ENCODE results near the gene TNIP2.

TNIP2 gene

GRCh38 chr4:2714918-2715317 is 41.2 kb downstream of the TNIP2 start:
- DNase-seq, result no peak

GRCh38 chr4:2714061-2714770 is 41.9 kb downstream of the TNIP2 start:
- DNase-seq, result no peak

GRCh38 chr4:2713337-2713736 is 42.8 kb downstream of the TNIP2 start:
- no peak for DNase-seq

GRCh38 chr4:2712261-2712842 is 43.8 kb downstream of the TNIP2 start:
- no peak for DNase-seq

GRCh38 chr4:2702770-2703169 is 53.4 kb downstream of the TNIP2 start:
- no peak for DNase-seq

GRCh38 chr4:2702361-2702760 is 53.8 kb downstream of the TNIP2 start:
- no peak for DNase-seq

- DNase-seq, result no peak
Observed at GRCh38 chr4:2700031-2700430, 56.1 kb downstream of the TNIP2 start.

GRCh38 chr4:2699534-2699933 is 56.6 kb downstream of the TNIP2 start:
- DNase-seq, result no peak

GRCh38 chr4:2698951-2699505 is 57.1 kb downstream of the TNIP2 start:
- DNase-seq, result no peak

GRCh38 chr4:2698504-2698903 is 57.6 kb downstream of the TNIP2 start:
- no peak for DNase-seq

- DNase-seq, result no peak
Observed at GRCh38 chr4:2697995-2698414, 58.1 kb downstream of the TNIP2 start.

- no peak for DNase-seq
Observed at GRCh38 chr4:2696423-2696822, 59.7 kb downstream of the TNIP2 start.

- DNase-seq, result no peak
Observed at GRCh38 chr4:2695346-2696060, 60.6 kb downstream of the TNIP2 start.

GRCh38 chr4:2694691-2695090 is 61.4 kb downstream of the TNIP2 start:
- no peak for DNase-seq

- no peak for DNase-seq
Observed at GRCh38 chr4:2691952-2692435, 64.1 kb downstream of the TNIP2 start.
